HepG2 (cell line): ENCODE data around the gene HNRNPM. TPM values are rescaled to one million over a fixed set of nuclear protein-coding genes. Genes with fewer than 3 reads are reported as not detected.

Experiments
- ATAC-seq: fragments of 200-7000 bp; cut with Tn5 transposase; 3 replicates; pipeline ENCODE4 v1.9.1; 2020; ENCODE audit warnings: mild to moderate bottlenecking, moderate library complexity
- BruUV-seq: library from RNA; stranded (reverse); fragments of 400-500 nt; replicated peaks from 2 replicates; lab custom pipeline; 2021; lab: Mats Ljungman, UMichigan
- CTCF ChIA-PET: fragments of 300-600 bp; formaldehyde crosslinking; extraction: SDS; loops from one replicate; lab custom pipeline; 2021; ENCODE audit warnings: low total read pairs, inconsistent platforms, low intra/inter-chr PET ratio; lab: Yijun Ruan, JAX
- POLR2A ChIA-PET: fragments of 350-600 bp; sonication (Branson Sonifier 250); formaldehyde crosslinking; loops from one replicate; lab custom pipeline; 2020; ENCODE audit warnings: antibody characterized with exemption, inconsistent platforms; lab: Yijun Ruan, JAX
- DNase-seq: peaks from one replicate; pipeline ENCODE4 v3.0.0-alpha.2; 2015; ENCODE audit warnings: low spot score
- FAIRE-seq: peaks from 3 replicates; lab custom pipeline; 2011; peaks lifted over from hg19 to GRCh38; lab: Jason Lieb, UNC
- H2AFZ ChIP-seq: one replicate; pipeline ENCODE4 v1.6.1; 2011; ENCODE audit warnings: low read length, inconsistent platforms
- H3K27ac ChIP-seq: fragments of 300-600 bp; 3 replicates; pipeline ENCODE4 v1.8.0; 2011; ENCODE audit warnings: mixed run types, mild to moderate bottlenecking, mixed read lengths, low read length, inconsistent platforms; ENCODE audit not compliant: insufficient read depth; ENCODE audit errors: extremely low read length
- H3K27me3 ChIP-seq, 2 experiments: fragments of 200-600 bp in 1 of 2; 2 replicates in 1 of 2; 3 replicates in 1 of 2; pipeline versions ENCODE4 v1.6.0 to v1.8.0; 2011; ENCODE audit warnings: low read length in 2 of 2, mild to moderate bottlenecking in 2 of 2, moderate library complexity in 2 of 2, inconsistent platforms in 1 of 2; ENCODE audit not compliant: insufficient read depth in 2 of 2, control insufficient read depth in 1 of 2
- H3K36me3 ChIP-seq, 2 experiments: fragments of 200-600 bp in 1 of 2; replicated peaks in 1 of 2; 2 replicates in 1 of 2; 3 replicates in 1 of 2; pipeline versions ENCODE4 v1.5.1 to v1.8.0; 2011; ENCODE audit warnings: low read length in 2 of 2, inconsistent platforms in 1 of 2; ENCODE audit not compliant: insufficient read depth in 2 of 2, control insufficient read depth in 1 of 2
- H3K4me1 ChIP-seq: 2 replicates; pipeline ENCODE4 v1.5.1; 2012; ENCODE audit warnings: low read length, inconsistent platforms; ENCODE audit not compliant: insufficient read depth
- H3K4me2 ChIP-seq: 2 replicates; pipeline ENCODE4 v1.6.0; 2011; ENCODE audit warnings: low read depth, low read length, inconsistent platforms
- H3K4me3 ChIP-seq, 3 experiments: fragments of 200-600 bp in 1 of 3; sonication (generic), shearing (Covaris generic) in 1 of 3; replicated peaks in 1 of 3; 2 replicates each; pipeline ENCODE4 v1.5.1; 2011 to 2016; ENCODE audit warnings: low read length in 3 of 3, inconsistent platforms in 2 of 3, low read depth in 2 of 3, mild to moderate bottlenecking in 2 of 3, control low read depth in 1 of 3, mixed read lengths in 1 of 3; ENCODE audit not compliant: insufficient read depth in 1 of 3
- H3K79me2 ChIP-seq: one replicate; pipeline ENCODE4 v1.6.1; 2011; ENCODE audit warnings: low read length, inconsistent platforms; ENCODE audit not compliant: insufficient read depth
- H3K9ac ChIP-seq: 2 replicates; pipeline ENCODE4 v1.6.0; 2011; ENCODE audit warnings: mild to moderate bottlenecking, low read depth, low read length, inconsistent platforms; ENCODE audit not compliant: insufficient read depth
- H3K9me3 ChIP-seq: 2 replicates; pipeline ENCODE4 v1.5.1; 2012; ENCODE audit warnings: mild to moderate bottlenecking, low read length
- H4K20me1 ChIP-seq: 2 replicates; pipeline ENCODE4 v1.6.0; 2011; ENCODE audit warnings: inconsistent platforms, mild to moderate bottlenecking, low read length, moderate library complexity; ENCODE audit not compliant: insufficient read depth
- AGO1 ChIP-seq: fragments of 200-400 bp; formaldehyde crosslinking; IDR thresholded peaks from 2 replicates; pipeline ENCODE4 v1.6.1; 2017; ENCODE audit warnings: mild to moderate bottlenecking, low read depth, low read length, moderate library complexity; ENCODE audit not compliant: poor library complexity, severe bottlenecking
- ATF7-NPFF ChIP-seq: sonication (generic); formaldehyde crosslinking; IDR thresholded peaks from 2 replicates; pipeline ENCODE4 v1.8.1; 2023; ENCODE audit warnings: mild to moderate bottlenecking, low read depth, missing genetic modification reagents, moderate library complexity
- FOSL1 ChIP-seq: sonication (generic); formaldehyde crosslinking; IDR thresholded peaks from 2 replicates; pipeline ENCODE4 v1.9.0; 2021; ENCODE audit warnings: missing genetic modification reagents, borderline replicate concordance
- FOXA1 ChIP-seq, 2 experiments: fragments of 450-650 bp in 1 of 2; sonication (generic) in 1 of 2; formaldehyde crosslinking in 1 of 2; IDR thresholded peaks; 2 replicates each; pipeline versions ENCODE4 v1.4.0 to v1.6.1; 2016 to 2020; ENCODE audit warnings: missing genetic modification reagents in 1 of 2
- FOXA3 ChIP-seq: IDR thresholded peaks from 2 replicates; pipeline ENCODE4 v1.6.1; 2016; ENCODE audit warnings: missing genetic modification reagents, missing compliant biosample characterization
- KLF6 ChIP-seq: IDR thresholded peaks from 2 replicates; pipeline ENCODE4 v1.8.0; 2016; ENCODE audit warnings: missing biosample characterization, missing genetic modification reagents
- MBD4 ChIP-seq: IDR thresholded peaks from 2 replicates; pipeline ENCODE4 v1.6.1; 2012; ENCODE audit warnings: low read length, inconsistent platforms, borderline replicate concordance
- MNT ChIP-seq: fragments of 450-650 bp; IDR thresholded peaks from 2 replicates; pipeline ENCODE4 v1.6.1; 2016
- TEAD3 ChIP-seq: optimal IDR thresholded peaks from 2 replicates; pipeline ENCODE3; 2016; ENCODE audit warnings: borderline replicate concordance
- TP53 ChIP-seq: sonication (generic); formaldehyde crosslinking; conservative IDR thresholded peaks from 2 replicates; pipeline ENCODE4 v1.4.0; 2020; ENCODE audit warnings: missing genetic modification reagents
- ZNF18 ChIP-seq: sonication (generic); formaldehyde crosslinking; IDR thresholded peaks from 2 replicates; pipeline ENCODE4 v1.8.0; 2022; ENCODE audit warnings: mild to moderate bottlenecking, missing genetic modification reagents; ENCODE audit not compliant: insufficient replicate concordance
- ZNF30 ChIP-seq: sonication (generic); formaldehyde crosslinking; IDR thresholded peaks from 2 replicates; pipeline ENCODE4 v1.5.0; 2020; ENCODE audit warnings: mild to moderate bottlenecking, missing genetic modification reagents
- ZNF432 ChIP-seq: sonication (generic); formaldehyde crosslinking; IDR thresholded peaks from 2 replicates; pipeline ENCODE4 v1.5.0; 2020; ENCODE audit warnings: missing genetic modification reagents, mild to moderate bottlenecking, borderline replicate concordance
- ZNF710 ChIP-seq: sonication (generic); formaldehyde crosslinking; IDR thresholded peaks from 2 replicates; pipeline ENCODE4 v1.5.0; 2020; ENCODE audit warnings: mild to moderate bottlenecking, missing genetic modification reagents, borderline replicate concordance
- ZNF75D ChIP-seq: sonication (generic); formaldehyde crosslinking; IDR thresholded peaks from 2 replicates; pipeline ENCODE4 v1.8.1; 2023; ENCODE audit warnings: missing genetic modification reagents, mild to moderate bottlenecking, borderline replicate concordance
- WGBS: methylation state at CpG from one replicate; pipeline ENCODE4 v1.1.6; 2017; ENCODE audit warnings: low lambda C conversion rate; 5-methylcytosine and 5-hydroxymethylcytosine counted together
- in situ Hi-C: cut with HindIII; loops from 2 replicates; pipeline ENCODE4 v1.10.0; 2017; ENCODE audit warnings: low pct_unique_long_range_greater_than_20kb; ENCODE audit not compliant: extremely low pct_ligation_motif_present
- intact Hi-C: fragments of 100-400 bp; cut with micrococcal nuclease; formaldehyde crosslinking; loops from one replicate; pipeline ENCODE4 v1.10.0; 2022; ENCODE audit not compliant: unreplicated experiment
- polyA plus RNA-seq, 8 experiments: library from polyadenylated mRNA; depleted of rRNA in 3 of 8; stranded (reverse) in 7 of 8; unstranded in 1 of 8; fragments of >200 nt; fragmentation: Illumina TruSeq in 4 of 8; extraction: Trizol in 4 of 8; gene quantifications; 2 replicates each; pipeline versions ENCODE4 v1.2.1 to v1.2.3, GENCODE V29; 2011 to 2016; ENCODE audit warnings: low read depth in 4 of 8, missing spikeins in 1 of 8, mixed read lengths in 1 of 8; ENCODE audit not compliant: insufficient read depth in 1 of 8
- total RNA-seq, 5 experiments: library from RNA; depleted of rRNA; stranded (reverse); fragments of >200 nt; fragmentation: Illumina TruSeq; extraction: Trizol; gene quantifications; 2 replicates each; pipeline ENCODE4 v1.2.3, GENCODE V29; 2016; ENCODE audit warnings: low read depth in 1 of 5

Gene HNRNPM
- total and polyA plus RNA-seq, 2 of the 13 experiments (the other 11 are each of a cell fraction or from before 2014, with no cell fraction given) = 56.7 to 102 TPM

- intact Hi-C loops = no loop called here
- H3K9ac ChIP-seq = no peak overlapping the region
- FAIRE-seq = no peak
Observed at GRCh38 chr19:8510589-8511115, 65.9 kb downstream of the HNRNPM start.

More at GRCh38 chr19:8510589-8511115, 65.9 kb downstream of the HNRNPM start:
- DNase-seq (no peak), ATAC-seq (no peak)
- Histone ChIP-seq H3K36me3 (no peaks in the 10 kb centered on the region), H3K9me3 (no peaks in the 10 kb centered on the region), H3K4me3 (no peak overlapping the region), H3K27me3 (no peaks in the 10 kb centered on the region), H3K4me1 (peaks cover 37% of the 10 kb centered on the region), H3K79me2 (no peaks in the 10 kb centered on the region), H3K4me2 (no peak overlapping the region), H4K20me1 (no peaks in the 10 kb centered on the region), H3K27ac (no peak overlapping the region), H2AFZ (no peak overlapping the region)
- no TSS peak for BruUV-seq
- ChIA-PET CTCF (no interaction called here), POLR2A (no interaction called here)
- in situ Hi-C loops = no loop called here
- WGBS = 96% methylated on average over 17 of the region's 52 CpGs
- no peak for TF ChIP-seq ZNF30 (CRISPR knock-in tag)
- TF ChIP-seq TP53 (CRISPR knock-in tag) = no peak
- TF ChIP-seq ZNF710 (CRISPR knock-in tag) = no peak
- TF ChIP-seq AGO1 = no peak
- TF ChIP-seq FOXA3 (CRISPR knock-in tag) = no peak
- TF ChIP-seq FOXA1 (IDR thresholded peaks at IDR 0.05) = no peak
- TF ChIP-seq FOXA1 (CRISPR knock-in tag; IDR thresholded peaks at IDR 0.05) = no peak
- no peak for TF ChIP-seq MNT
- no peak for TF ChIP-seq ZNF18 (CRISPR knock-in tag)
- no peak for TF ChIP-seq FOSL1
- no peak for TF ChIP-seq ZNF75D (CRISPR knock-in tag)
- no peak for TF ChIP-seq KLF6 (CRISPR knock-in tag)
- no peak for TF ChIP-seq TEAD3 (CRISPR knock-in tag)
- TF ChIP-seq ATF7-NPFF = no peak
- TF ChIP-seq MBD4 = no peak
- TF ChIP-seq ZNF432 (CRISPR knock-in tag) = no peak
